ENCODE measurements around the gene TBC1D32.

GRCh38 chr6:121033091-121033490, 301.2 kb downstream of the TBC1D32 start:
- TF ChIP-seq, protein P1, sequence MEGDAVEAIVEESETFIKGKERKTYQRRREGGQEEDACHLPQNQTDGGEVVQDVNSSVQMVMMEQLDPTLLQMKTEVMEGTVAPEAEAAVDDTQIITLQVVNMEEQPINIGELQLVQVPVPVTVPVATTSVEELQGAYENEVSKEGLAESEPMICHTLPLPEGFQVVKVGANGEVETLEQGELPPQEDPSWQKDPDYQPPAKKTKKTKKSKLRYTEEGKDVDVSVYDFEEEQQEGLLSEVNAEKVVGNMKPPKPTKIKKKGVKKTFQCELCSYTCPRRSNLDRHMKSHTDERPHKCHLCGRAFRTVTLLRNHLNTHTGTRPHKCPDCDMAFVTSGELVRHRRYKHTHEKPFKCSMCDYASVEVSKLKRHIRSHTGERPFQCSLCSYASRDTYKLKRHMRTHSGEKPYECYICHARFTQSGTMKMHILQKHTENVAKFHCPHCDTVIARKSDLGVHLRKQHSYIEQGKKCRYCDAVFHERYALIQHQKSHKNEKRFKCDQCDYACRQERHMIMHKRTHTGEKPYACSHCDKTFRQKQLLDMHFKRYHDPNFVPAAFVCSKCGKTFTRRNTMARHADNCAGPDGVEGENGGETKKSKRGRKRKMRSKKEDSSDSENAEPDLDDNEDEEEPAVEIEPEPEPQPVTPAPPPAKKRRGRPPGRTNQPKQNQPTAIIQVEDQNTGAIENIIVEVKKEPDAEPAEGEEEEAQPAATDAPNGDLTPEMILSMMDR (IDR thresholded peaks at IDR 0.05), result no peak
- TF ChIP-seq POLR2A (IDR thresholded peaks at IDR 0.05), result no peak
